Measurements from ENCODE around the gene COQ10B.

GRCh38 chr2:197502685-197503084, 49.3 kb downstream of the COQ10B start:
- TF ChIP-seq POLR2A (IDR thresholded peaks at IDR 0.05): no peak
- TF ChIP-seq, protein P1, sequence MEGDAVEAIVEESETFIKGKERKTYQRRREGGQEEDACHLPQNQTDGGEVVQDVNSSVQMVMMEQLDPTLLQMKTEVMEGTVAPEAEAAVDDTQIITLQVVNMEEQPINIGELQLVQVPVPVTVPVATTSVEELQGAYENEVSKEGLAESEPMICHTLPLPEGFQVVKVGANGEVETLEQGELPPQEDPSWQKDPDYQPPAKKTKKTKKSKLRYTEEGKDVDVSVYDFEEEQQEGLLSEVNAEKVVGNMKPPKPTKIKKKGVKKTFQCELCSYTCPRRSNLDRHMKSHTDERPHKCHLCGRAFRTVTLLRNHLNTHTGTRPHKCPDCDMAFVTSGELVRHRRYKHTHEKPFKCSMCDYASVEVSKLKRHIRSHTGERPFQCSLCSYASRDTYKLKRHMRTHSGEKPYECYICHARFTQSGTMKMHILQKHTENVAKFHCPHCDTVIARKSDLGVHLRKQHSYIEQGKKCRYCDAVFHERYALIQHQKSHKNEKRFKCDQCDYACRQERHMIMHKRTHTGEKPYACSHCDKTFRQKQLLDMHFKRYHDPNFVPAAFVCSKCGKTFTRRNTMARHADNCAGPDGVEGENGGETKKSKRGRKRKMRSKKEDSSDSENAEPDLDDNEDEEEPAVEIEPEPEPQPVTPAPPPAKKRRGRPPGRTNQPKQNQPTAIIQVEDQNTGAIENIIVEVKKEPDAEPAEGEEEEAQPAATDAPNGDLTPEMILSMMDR (IDR thresholded peaks at IDR 0.05): no peak
